ENCODE data around the gene EMILIN1. TPM values are rescaled to one million over a fixed set of nuclear protein-coding genes. Genes with fewer than 3 reads are reported as not detected.
A peak's percentile ranks its signal among the peaks of the same experiment; 100 is the strongest.

Gene EMILIN1
- 180 to 235 TPM (median 182 TPM) in 3 replicates for total RNA-seq
- long read RNA-seq, partial matches to known transcripts = 9 of 11 reads
- long read RNA-seq, other reads (novel, unspliced or antisense) = 2 of 11 reads

DNA sequence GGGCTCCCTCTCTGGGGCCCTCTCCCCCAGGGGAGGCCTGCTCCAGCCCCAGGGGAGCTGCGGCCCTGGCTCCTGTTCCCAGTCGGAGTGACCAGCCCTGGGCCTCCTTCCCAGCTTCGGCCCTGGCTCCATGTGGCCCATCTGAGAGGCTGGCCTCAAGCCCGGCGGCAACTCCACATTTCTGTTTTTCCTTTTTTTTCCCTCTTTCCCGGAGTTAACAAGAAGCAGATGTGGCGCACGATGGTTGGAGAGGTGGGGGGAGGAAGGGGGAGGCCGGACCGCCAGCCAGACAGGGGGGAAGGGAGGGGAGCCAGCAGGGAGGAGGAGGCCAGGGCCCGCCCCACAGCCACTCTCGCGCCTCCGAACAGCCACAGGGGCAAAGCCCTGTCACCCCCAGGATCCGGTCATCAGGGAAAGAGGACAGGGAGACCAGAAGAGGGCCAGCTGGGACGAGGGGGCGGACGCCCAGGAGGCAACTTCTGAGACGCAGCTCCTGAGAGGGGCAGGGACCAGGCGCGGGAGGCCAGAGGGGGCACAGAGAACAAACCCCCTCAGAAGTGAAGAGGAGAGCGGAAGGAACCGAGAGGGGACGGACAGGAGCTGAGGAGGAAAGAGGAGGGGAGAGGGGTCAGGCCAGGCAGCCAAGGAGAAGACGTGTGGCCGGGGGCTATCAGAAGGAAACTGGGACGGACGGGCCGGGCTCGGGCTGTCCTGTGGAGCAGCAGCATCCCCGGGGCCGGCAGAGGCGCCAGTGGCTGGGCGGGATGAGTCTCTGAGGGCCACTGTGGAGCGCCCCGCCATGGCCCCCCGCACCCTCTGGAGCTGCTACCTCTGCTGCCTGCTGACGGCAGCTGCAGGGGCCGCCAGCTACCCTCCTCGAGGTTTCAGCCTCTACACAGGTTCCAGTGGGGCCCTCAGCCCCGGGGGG, at the start of gene EMILIN1:
TSS of gene EMILIN1 (plus strand) at position 349 of the 928 bp plus-strand sequence. CDS start at position 800, 451 bp downstream.
- Mint-ChIP-seq H3K4me3 (ENCODE audit: unreplicated experiment) (peak within 1 kb of the TSS; percentile 90), H3K9me3 (ENCODE audit: low read depth) (no peaks in the 10 kb centered on the region), H3K27me3 (ENCODE audit: low read depth) (no peaks in the 10 kb centered on the region), H3K4me1 (ENCODE audit: low read depth) (peaks cover 65% of the 10 kb centered on the region), H3K27ac (ENCODE audit: unreplicated experiment) (peak within 1 kb of the TSS; percentile 95), H3K36me3 (ENCODE audit: low read depth) (peaks cover 7% of the 10 kb centered on the region)
- TF ChIP-seq, protein P1, sequence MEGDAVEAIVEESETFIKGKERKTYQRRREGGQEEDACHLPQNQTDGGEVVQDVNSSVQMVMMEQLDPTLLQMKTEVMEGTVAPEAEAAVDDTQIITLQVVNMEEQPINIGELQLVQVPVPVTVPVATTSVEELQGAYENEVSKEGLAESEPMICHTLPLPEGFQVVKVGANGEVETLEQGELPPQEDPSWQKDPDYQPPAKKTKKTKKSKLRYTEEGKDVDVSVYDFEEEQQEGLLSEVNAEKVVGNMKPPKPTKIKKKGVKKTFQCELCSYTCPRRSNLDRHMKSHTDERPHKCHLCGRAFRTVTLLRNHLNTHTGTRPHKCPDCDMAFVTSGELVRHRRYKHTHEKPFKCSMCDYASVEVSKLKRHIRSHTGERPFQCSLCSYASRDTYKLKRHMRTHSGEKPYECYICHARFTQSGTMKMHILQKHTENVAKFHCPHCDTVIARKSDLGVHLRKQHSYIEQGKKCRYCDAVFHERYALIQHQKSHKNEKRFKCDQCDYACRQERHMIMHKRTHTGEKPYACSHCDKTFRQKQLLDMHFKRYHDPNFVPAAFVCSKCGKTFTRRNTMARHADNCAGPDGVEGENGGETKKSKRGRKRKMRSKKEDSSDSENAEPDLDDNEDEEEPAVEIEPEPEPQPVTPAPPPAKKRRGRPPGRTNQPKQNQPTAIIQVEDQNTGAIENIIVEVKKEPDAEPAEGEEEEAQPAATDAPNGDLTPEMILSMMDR (IDR thresholded peaks at IDR 0.05) = peak; percentile 44
- DNase-seq (ENCODE audit: low spot score) = no peak

DNA sequence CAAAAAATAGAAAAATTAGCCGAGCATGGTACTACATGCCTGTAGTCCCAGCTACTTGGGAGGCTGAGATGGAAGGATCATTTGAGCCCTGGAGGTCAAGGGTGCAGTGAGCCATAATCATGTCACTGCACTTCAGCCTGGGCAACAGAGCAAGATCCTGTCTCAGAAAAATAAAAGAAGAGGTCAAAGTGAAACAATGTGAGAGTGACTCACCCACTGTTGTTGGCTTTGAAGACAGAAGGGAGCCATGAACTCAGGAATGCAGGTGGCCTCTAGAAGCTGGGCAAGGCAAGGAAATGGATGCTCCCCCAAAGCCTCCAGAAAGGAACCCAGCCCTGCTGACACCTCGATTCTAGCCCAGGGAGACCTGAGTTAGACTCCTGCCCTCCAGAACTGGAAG, 49.4 kb upstream of the EMILIN1 start:
- TF ChIP-seq, protein P1 (IDR thresholded peaks at IDR 0.05) = no peak
- H3K9me3 Mint-ChIP-seq (ENCODE audit: low read depth) = no peaks in the 10 kb centered on the region
- peak; percentile 13 for DNase-seq (ENCODE audit: low spot score)
- H3K27me3 Mint-ChIP-seq (ENCODE audit: low read depth) = no peaks in the 10 kb centered on the region
- no peak overlapping the region for H3K4me3 Mint-ChIP-seq (ENCODE audit: unreplicated experiment)
- peaks cover 28% of the 10 kb centered on the region for H3K4me1 Mint-ChIP-seq (ENCODE audit: low read depth)
- H3K27ac Mint-ChIP-seq (ENCODE audit: unreplicated experiment) = no peak overlapping the region
- H3K36me3 Mint-ChIP-seq (ENCODE audit: low read depth) = peaks cover 13% of the 10 kb centered on the region

DNA sequence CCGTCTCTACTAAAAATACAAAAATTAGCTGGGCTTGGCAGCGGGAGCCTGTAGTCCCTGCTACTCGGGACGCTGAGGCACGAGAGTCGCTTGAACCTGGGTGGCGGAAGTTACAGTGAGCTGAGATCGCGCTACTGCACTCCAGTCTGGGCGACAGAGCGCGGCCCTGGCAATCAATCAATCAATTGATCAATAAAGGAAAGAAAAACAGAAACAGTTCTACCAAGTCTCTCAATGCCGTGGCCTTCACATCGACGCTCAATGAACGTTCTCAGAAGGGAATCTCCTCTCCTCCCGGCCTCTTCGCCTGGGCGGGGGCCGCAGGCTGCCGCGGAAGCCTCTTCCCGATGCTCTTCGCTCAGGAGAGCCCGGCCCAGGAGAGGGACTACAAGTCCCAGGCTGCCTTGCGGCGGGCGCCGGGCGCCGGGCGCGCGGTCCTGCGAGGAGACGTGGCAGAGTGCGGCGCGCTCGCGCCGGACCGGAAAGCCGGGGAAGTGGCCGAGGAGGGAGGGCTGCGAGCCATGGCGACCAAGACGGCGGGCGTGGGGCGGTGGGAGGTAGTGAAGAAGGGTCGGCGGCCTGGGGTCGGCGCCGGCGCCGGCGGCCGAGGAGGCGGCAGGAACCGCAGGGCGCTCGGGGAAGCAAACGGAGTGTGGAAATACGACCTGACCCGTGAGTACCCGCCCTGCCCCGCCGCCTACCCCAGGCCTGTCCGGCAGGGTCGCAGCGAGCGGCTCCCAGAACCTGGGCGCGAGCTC, 45.7 kb upstream of the EMILIN1 start, which contains the start of gene TMEM214:
TSS of gene TMEM214 (plus strand) at position 471 of the 758 bp plus-strand sequence. CDS start at position 522, 51 bp downstream.
- peak; percentile 97 for DNase-seq (ENCODE audit: low spot score)
- TF ChIP-seq, protein P1 (IDR thresholded peaks at IDR 0.05) = peak; percentile 31
- Mint-ChIP-seq H3K36me3 (ENCODE audit: low read depth) (peaks cover 16% of the 10 kb centered on the region), H3K9me3 (ENCODE audit: low read depth) (no peaks in the 10 kb centered on the region), H3K4me3 (ENCODE audit: unreplicated experiment) (peak within 1 kb of the TSS; percentile 92), H3K27ac (ENCODE audit: unreplicated experiment) (peak within 1 kb of the TSS; percentile 89), H3K27me3 (ENCODE audit: low read depth) (no peaks in the 10 kb centered on the region), H3K4me1 (ENCODE audit: low read depth) (peaks cover 41% of the 10 kb centered on the region)

DNA sequence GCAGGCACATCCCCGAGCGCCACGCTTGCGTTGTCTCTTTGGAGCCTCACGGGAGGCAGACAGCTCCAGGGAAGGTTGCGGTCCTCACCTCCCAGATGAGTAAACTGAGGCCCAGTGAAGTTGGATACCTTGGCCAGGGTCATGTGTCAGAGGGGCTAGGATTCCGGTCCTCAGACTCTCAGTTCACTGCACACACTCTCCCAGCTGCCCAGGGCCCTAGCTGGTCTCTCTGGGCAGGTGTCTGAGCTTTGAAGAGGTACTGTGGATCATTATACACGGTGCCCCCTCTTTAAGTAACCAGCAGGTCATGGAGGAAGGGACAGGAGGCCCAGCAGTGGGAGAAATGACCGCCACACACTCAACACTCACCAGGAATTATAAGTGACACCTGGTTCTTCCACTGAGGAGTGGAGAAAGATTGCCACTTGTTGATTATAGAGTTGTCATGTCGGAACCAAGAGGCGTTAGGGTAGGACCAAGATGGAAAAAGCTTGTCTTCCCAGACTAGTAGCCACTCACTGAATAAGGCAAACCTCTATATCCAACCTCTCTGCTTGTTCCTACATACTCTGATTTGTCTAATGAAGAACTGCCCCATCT, 45.1 kb upstream of the EMILIN1 start:
- no peaks in the 10 kb centered on the region for H3K27me3 Mint-ChIP-seq (ENCODE audit: low read depth)
- no peaks in the 10 kb centered on the region for H3K9me3 Mint-ChIP-seq (ENCODE audit: low read depth)
- H3K4me3 Mint-ChIP-seq (ENCODE audit: unreplicated experiment) = peak overlapping the region; percentile 92
- H3K36me3 Mint-ChIP-seq (ENCODE audit: low read depth) = peaks cover 18% of the 10 kb centered on the region
- peak overlapping the region; percentile 82 for H3K27ac Mint-ChIP-seq (ENCODE audit: unreplicated experiment)
- DNase-seq (ENCODE audit: low spot score) = no peak
- peaks cover 41% of the 10 kb centered on the region for H3K4me1 Mint-ChIP-seq (ENCODE audit: low read depth)
- TF ChIP-seq, protein P1 (IDR thresholded peaks at IDR 0.05) = peak; percentile 0
